ENCODE data around the gene RAP2A. TPM values are rescaled to one million over a fixed set of nuclear protein-coding genes. Genes with fewer than 3 reads are reported as not detected.

The RAP2A gene
- total and polyA plus RNA-seq, 4 donors: 7.5 to 46.0 (median 23.7) TPM

DNA sequence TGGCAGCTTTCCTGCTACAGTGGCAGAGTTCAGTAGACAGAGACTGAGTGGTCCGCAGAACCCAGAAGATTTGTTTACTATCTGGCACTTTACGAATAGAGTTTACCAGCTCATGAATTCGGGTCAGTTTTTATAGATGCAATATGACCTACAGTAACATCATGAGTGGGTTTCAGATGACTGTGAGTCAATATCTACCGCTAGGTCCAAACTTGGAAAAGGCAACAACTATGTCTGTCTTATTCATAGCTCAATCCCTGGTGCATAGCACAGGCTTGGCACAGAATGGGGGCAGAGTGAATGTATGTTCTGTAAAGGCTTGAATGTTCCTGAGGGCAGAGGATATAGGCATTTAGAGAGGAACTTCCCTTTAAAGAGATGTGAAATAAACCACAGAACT lies 65.2 kb downstream of the RAP2A start:
- TF ChIP-seq, protein P1, sequence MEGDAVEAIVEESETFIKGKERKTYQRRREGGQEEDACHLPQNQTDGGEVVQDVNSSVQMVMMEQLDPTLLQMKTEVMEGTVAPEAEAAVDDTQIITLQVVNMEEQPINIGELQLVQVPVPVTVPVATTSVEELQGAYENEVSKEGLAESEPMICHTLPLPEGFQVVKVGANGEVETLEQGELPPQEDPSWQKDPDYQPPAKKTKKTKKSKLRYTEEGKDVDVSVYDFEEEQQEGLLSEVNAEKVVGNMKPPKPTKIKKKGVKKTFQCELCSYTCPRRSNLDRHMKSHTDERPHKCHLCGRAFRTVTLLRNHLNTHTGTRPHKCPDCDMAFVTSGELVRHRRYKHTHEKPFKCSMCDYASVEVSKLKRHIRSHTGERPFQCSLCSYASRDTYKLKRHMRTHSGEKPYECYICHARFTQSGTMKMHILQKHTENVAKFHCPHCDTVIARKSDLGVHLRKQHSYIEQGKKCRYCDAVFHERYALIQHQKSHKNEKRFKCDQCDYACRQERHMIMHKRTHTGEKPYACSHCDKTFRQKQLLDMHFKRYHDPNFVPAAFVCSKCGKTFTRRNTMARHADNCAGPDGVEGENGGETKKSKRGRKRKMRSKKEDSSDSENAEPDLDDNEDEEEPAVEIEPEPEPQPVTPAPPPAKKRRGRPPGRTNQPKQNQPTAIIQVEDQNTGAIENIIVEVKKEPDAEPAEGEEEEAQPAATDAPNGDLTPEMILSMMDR (IDR thresholded peaks at IDR 0.05; ENCODE audit: control extremely low read depth, extremely low read depth): no peak
- 94 to 95% methylated on average over 4 of the region's 4 CpGs for WGBS, 2 donors
- DNase-seq: no peak

DNA sequence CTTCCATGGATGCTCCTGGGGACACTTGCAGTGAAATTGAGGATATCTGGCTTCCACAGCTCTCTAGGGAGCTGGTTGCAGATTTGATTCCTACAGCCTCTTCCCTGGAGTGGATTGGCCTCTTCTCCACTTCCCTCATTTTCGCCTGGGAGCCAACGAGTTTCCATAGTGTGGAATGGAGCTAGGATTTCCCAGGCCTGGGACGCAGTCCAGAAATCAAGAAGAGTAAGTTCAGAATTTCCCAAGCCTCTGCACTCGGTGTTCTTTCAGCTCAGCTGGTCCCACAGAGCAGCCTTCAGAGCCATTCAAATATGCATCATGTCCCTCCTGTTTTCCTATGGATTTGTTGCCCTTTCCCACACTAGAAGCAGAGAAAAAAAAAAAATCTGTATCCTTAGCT lies 68.2 kb downstream of the RAP2A start:
- DNase-seq (peak; percentile 66 to 88 (median 84)), ATAC-seq (ENCODE audit: insufficient read depth, low FRiP score) (no peak)
- no peaks in the 10 kb centered on the region for H3K36me3 ChIP-seq (ENCODE audit: control insufficient read depth in 4 of 4, insufficient read depth in 4 of 4, low read length in 4 of 4)
- WGBS, 2 donors: 54 to 79% methylated on average over 4 of the region's 4 CpGs
- H3K4me1 ChIP-seq (ENCODE audit: control insufficient read depth in 5 of 5, insufficient read depth in 5 of 5, low read length in 5 of 5): peaks cover 0 to 23% (median 11%) of the 10 kb centered on the region in 5 donors
- H3K4me3 ChIP-seq: no peak overlapping the region
- no peak overlapping the region for H3K27ac ChIP-seq (ENCODE audit: low read depth in 1 of 2, low read length in 1 of 2)
- no peak overlapping the region for H3K9ac ChIP-seq (ENCODE audit: insufficient read depth in 1 of 2, low read length in 2 of 2)
- no peaks in the 10 kb centered on the region for H3K9me3 ChIP-seq (ENCODE audit: control insufficient read depth in 4 of 4, insufficient read depth in 3 of 4, low read length in 3 of 4)
- H3K27me3 ChIP-seq (ENCODE audit: control insufficient read depth in 3 of 3, insufficient read depth in 3 of 3, low read length in 2 of 3): no peaks in the 10 kb centered on the region
- TF ChIP-seq, protein P1 (IDR thresholded peaks at IDR 0.05; ENCODE audit: control extremely low read depth, extremely low read depth): no peak

More for the DNA sequence above, 65.2 kb downstream of the RAP2A start:
- Histone ChIP-seq H3K36me3 (ENCODE audit: control insufficient read depth in 4 of 4, insufficient read depth in 4 of 4, low read length in 4 of 4) (no peaks in the 10 kb centered on the region), H3K9me3 (ENCODE audit: control insufficient read depth in 4 of 4, insufficient read depth in 3 of 4, low read length in 3 of 4) (no peaks in the 10 kb centered on the region), H3K27me3 (ENCODE audit: control insufficient read depth in 3 of 3, insufficient read depth in 3 of 3, low read length in 2 of 3) (no peaks in the 10 kb centered on the region), H3K27ac (ENCODE audit: low read depth in 1 of 2, low read length in 1 of 2) (no peak overlapping the region), H3K4me1 (ENCODE audit: control insufficient read depth in 5 of 5, insufficient read depth in 5 of 5, low read length in 5 of 5) (peaks cover 0 to 23% (median 7%) of the 10 kb centered on the region in 5 donors), H3K9ac (ENCODE audit: insufficient read depth in 1 of 2, low read length in 2 of 2) (no peak overlapping the region), H3K4me3 (no peak overlapping the region)
- ATAC-seq (ENCODE audit: insufficient read depth, low FRiP score): no peak

DNA sequence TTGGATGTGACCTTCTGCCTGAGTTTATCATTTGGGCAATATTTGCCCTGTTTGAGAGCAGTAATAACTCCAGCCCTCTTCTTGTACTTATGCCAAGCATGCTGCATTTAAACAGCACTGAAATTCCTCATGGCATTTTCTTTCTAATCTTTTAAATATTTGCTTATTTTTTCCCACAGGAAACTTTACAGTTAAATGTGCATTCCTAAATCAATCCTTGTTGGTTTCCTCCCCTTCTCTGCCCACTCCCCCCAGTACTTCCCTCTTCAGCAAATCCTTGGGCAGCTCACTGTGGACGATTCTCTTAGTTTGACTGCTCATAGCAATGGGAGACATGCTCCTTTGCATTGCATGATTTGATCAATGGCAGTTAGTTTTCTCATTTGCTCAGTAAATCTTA lies 68.7 kb downstream of the RAP2A start:
- peak in 2 of 3 donors; percentile 43 to 56 for DNase-seq
- TF ChIP-seq, protein P1 (IDR thresholded peaks at IDR 0.05; ENCODE audit: control extremely low read depth, extremely low read depth): no peak
- no peak overlapping the region for H3K4me3 ChIP-seq
- no peaks in the 10 kb centered on the region for H3K36me3 ChIP-seq (ENCODE audit: control insufficient read depth in 4 of 4, insufficient read depth in 4 of 4, low read length in 4 of 4)
- H3K9me3 ChIP-seq (ENCODE audit: control insufficient read depth in 4 of 4, insufficient read depth in 3 of 4, low read length in 3 of 4): no peaks in the 10 kb centered on the region
- H3K4me1 ChIP-seq (ENCODE audit: control insufficient read depth in 5 of 5, insufficient read depth in 5 of 5, low read length in 5 of 5): peaks cover 0 to 23% (median 11%) of the 10 kb centered on the region in 5 donors
- no peak overlapping the region for H3K27ac ChIP-seq (ENCODE audit: low read depth in 1 of 2, low read length in 1 of 2)
- 8 to 12% methylated on average over 1 of the region's 1 CpG for WGBS, 2 donors
- no peaks in the 10 kb centered on the region for H3K27me3 ChIP-seq (ENCODE audit: control insufficient read depth in 3 of 3, insufficient read depth in 3 of 3, low read length in 2 of 3)
- ATAC-seq (ENCODE audit: insufficient read depth, low FRiP score): no peak
- H3K9ac ChIP-seq (ENCODE audit: insufficient read depth in 1 of 2, low read length in 2 of 2): no peak overlapping the region

DNA sequence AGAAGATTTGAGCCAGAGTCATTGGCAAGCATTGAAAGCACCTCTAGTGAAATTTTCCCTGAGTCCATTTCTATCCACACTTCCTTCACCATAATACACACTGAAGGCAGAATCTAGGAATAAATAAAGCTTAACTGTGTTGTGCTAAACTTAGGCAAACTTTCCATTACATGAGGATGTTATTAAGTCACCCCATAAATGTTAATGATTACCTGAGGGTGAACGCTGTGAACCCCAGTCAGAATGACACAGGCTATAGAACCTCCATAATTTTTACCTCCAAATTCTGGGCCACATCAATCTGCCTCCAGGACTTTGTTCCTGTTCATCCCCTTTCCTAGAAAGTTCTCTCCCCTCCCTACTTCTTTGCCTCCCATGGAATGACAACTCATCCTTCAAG lies 71.0 kb downstream of the RAP2A start:
- H3K27ac ChIP-seq (ENCODE audit: low read depth in 1 of 2, low read length in 1 of 2): no peak overlapping the region
- no peaks in the 10 kb centered on the region for H3K27me3 ChIP-seq (ENCODE audit: control insufficient read depth in 3 of 3, insufficient read depth in 3 of 3, low read length in 2 of 3)
- ATAC-seq (ENCODE audit: insufficient read depth, low FRiP score) (no peak), DNase-seq (no peak)
- no peak overlapping the region for H3K9ac ChIP-seq (ENCODE audit: insufficient read depth in 1 of 2, low read length in 2 of 2)
- H3K9me3 ChIP-seq (ENCODE audit: control insufficient read depth in 4 of 4, insufficient read depth in 3 of 4, low read length in 3 of 4): no peaks in the 10 kb centered on the region
- TF ChIP-seq, protein P1 (IDR thresholded peaks at IDR 0.05; ENCODE audit: control extremely low read depth, extremely low read depth): no peak
- H3K4me1 ChIP-seq (ENCODE audit: control insufficient read depth in 5 of 5, insufficient read depth in 5 of 5, low read length in 5 of 5): peaks cover 0 to 23% (median 11%) of the 10 kb centered on the region in 5 donors
- 93% methylated on average over 1 of the region's 1 CpG for WGBS, 2 donors
- H3K4me3 ChIP-seq: no peak overlapping the region
- H3K36me3 ChIP-seq (ENCODE audit: control insufficient read depth in 4 of 4, insufficient read depth in 4 of 4, low read length in 4 of 4): no peaks in the 10 kb centered on the region
